H7 (cell line): Measurements from ENCODE around the gene FBXO15. TPM values are rescaled to one million over a fixed set of nuclear protein-coding genes. Genes with fewer than 3 reads are reported as not detected.

Source experiments
- DNase-seq: peaks from one replicate; pipeline ENCODE4 v3.0.0; 2012
- H3K27me3 ChIP-seq: 2 replicates; pipeline ENCODE4 v1.6.0; 2011; ENCODE audit warnings: mild to moderate bottlenecking, low read length; ENCODE audit not compliant: control insufficient read depth, insufficient read depth
- H3K36me3 ChIP-seq: replicated peaks from 2 replicates; pipeline ENCODE4 v1.5.1; 2011; ENCODE audit warnings: low read length; ENCODE audit not compliant: control insufficient read depth, insufficient read depth
- H3K4me3 ChIP-seq: 2 replicates; pipeline ENCODE4 v1.5.1; 2011; ENCODE audit warnings: low read depth, mild to moderate bottlenecking, control low read depth, low read length, moderate library complexity; ENCODE audit not compliant: insufficient read depth
- total RNA-seq: library from RNA; depleted of rRNA; stranded (reverse); fragments of >200 nt; shearing (Covaris generic); gene quantifications from 2 replicates; pipeline ENCODE4 v1.2.3, GENCODE V29; 2014

FBXO15 gene
- total RNA-seq, 1 experiment from 2014 or later: 0.55 TPM

DNA sequence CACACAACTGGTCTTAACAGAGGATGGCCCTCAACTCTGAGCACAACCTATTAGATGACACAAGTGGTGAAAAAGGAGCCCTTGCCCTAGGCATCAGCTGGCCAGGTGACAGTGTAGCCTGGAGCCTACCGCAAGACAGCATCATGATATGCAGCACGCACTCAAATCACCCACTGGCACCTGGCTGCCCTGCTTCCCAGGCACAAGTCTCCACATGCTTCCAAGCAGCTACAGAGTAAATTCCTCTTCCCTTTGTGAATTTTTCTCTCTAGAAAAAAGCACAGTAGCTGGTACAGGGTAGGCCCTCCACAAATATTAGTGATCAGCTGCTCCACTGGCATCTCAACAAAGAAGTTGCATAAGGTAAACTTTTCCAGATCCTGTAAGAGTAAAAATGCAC, 6.0 kb downstream of the FBXO15 start:
- Histone ChIP-seq H3K4me3 (no peak overlapping the region), H3K36me3 (no peaks in the 10 kb centered on the region), H3K27me3 (no peaks in the 10 kb centered on the region)
- no peak for DNase-seq

DNA sequence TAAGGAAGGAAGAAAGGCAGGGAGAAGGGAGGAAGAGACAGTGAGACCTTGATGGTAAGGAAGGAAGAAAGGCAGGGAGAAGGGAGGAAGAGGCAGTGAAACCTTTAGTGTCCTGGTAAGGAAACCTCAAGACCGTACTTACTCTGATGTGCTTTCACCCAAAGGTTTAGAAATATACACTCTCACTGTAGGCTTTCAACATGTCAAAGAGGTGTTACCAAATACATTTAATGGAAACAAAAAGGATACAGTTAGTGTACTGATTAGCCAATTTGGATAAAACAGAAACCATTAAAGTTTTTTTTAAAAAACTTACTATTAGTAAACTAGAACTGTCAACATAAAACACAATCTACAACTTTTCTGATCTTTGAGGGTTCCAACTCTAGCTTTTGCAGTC, 7.1 kb downstream of the FBXO15 start:
- DNase-seq: no peak
- no peaks in the 10 kb centered on the region for H3K27me3 ChIP-seq

DNA sequence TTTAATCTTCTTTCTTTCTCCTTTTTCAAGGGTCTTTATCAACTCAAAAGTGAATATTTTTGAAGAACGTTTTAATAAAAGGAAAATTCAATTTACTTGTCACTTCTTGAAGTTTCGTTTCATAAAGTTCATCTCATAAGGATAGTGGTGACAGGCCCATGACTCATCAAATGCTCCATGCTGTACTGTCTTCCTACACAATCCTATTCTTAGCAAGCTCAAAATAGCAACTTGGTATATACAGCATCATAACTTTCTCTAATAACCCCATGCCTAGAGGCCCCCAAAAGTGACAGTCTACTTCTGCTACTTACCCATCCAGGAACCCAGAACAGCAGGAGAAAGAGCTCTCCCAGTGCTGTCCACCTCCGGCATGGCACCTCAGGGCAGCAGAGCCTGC, 7.7 kb downstream of the FBXO15 start:
- Histone ChIP-seq H3K4me3 (no peak overlapping the region), H3K36me3 (no peaks in the 10 kb centered on the region), H3K27me3 (no peaks in the 10 kb centered on the region)
- DNase-seq: no peak

More for the DNA sequence above, 7.1 kb downstream of the FBXO15 start:
- H3K36me3 ChIP-seq: no peaks in the 10 kb centered on the region
- H3K4me3 ChIP-seq: no peak overlapping the region

DNA sequence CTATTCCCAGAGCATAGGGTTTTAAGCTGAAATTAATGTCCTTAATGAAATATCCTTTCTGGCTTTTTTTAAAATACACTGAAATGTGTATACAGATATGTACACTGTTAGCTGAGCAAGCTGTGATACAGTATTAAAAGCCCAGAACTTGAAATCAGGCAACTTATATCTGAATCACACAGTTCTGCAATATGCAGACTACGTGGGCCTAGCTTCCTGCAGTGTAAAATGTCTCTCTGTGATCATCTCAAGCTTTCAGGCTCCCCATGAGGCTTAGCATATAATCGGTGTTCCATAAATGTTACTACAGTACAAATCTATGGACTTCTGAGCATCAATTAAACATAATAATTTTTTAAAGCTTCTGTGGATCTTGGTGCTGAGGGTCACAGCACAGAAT, 8.2 kb downstream of the FBXO15 start:
- H3K4me3 ChIP-seq: no peak overlapping the region
- H3K27me3 ChIP-seq: no peaks in the 10 kb centered on the region
- no peaks in the 10 kb centered on the region for H3K36me3 ChIP-seq
- no peak for DNase-seq

DNA sequence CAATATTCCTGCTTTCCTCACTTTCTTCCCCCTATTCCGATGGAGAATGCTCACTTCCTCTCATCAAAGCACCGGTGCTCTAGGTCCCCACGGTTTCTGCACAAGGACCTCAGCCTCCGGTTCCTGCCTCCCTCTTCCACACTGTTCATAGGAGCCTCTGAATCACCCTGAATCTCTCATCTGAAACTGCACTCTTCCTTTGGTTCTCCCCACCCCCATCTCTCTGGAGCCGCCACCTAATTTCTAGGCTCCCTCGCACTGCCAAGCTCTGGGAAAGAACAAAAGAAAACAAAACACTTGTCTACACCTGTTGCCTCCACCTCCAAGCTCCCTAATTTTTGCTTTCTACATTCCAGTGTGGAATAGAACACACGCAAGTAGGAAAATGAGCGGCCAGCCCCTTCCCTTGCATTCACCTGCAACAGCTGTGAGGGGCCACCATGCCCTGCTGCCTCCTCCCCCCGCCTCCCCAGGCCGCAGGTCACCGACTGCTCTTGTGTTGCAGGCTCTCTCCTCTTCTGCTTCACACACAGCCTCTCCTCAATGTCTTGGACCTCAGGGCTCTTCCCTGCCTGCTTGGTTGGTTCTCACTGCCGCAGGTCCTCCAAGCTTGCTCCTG, 9.6 kb downstream of the FBXO15 start:
- Histone ChIP-seq H3K27me3 (no peaks in the 10 kb centered on the region), H3K4me3 (no peak overlapping the region), H3K36me3 (no peaks in the 10 kb centered on the region)
- no peak for DNase-seq

DNA sequence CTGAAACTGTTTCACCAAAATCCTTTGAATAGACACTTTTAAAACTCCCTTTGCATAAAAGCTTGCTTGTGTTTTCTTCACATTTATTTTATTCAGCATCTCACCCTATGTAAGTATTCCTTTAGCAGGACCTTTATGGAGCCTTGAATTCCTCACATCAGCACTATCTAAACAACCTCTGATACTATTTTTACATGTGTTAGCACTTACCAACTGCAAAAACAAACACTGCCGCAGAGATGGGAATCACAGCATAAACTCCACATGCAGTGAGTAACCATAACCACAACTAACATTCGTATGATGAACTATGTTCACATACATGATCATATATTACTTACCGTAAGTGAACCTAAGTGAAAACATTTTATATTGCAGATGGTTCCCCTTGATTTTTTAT, 15.4 kb downstream of the FBXO15 start:
- no peak overlapping the region for H3K4me3 ChIP-seq
- H3K27me3 ChIP-seq: no peaks in the 10 kb centered on the region
- no peaks in the 10 kb centered on the region for H3K36me3 ChIP-seq

DNA sequence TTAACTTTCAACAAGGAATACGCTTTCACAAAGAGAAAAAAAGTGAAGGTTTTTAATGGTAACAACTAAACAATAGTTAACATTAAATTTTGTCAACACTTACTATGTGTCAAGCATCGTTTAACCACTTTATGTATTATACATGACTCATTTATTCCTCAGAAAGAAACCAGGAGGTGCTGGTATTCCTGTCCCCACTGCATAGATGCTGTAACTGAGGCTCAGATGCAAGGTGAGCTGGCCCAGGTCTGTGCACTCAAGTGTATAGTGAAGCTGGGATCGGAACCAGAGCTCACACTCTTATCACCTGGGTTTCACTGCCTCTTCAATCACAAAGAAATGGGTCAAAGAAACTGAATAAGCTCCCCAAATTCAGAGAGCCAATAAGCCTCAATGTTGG, 16.5 kb downstream of the FBXO15 start:
- no peak overlapping the region for H3K4me3 ChIP-seq
- no peak for DNase-seq
- H3K27me3 ChIP-seq: no peaks in the 10 kb centered on the region
- no peaks in the 10 kb centered on the region for H3K36me3 ChIP-seq

More for the DNA sequence above, 15.4 kb downstream of the FBXO15 start:
- DNase-seq: no peak

DNA sequence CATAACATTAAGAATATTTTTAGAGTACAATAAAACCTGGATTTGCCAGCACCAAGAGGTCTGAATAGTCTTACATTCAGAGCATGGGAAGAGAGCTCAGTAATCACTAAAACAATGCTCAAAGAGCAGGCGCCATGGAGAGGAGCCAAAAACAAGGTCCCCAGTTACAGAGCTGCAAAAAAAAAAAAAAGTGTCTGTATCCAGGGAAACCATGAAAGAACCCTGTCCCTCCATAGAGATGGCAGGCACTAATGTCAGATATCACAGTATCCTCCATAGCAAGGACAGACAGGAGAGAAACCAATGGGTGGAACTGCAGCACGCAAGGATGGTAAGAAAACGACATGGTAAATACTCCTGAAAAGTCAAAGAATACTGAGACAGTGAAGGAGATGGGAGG, 19.5 kb downstream of the FBXO15 start:
- Histone ChIP-seq H3K36me3 (no peaks in the 10 kb centered on the region), H3K27me3 (no peaks in the 10 kb centered on the region), H3K4me3 (no peak overlapping the region)
- DNase-seq: no peak

DNA sequence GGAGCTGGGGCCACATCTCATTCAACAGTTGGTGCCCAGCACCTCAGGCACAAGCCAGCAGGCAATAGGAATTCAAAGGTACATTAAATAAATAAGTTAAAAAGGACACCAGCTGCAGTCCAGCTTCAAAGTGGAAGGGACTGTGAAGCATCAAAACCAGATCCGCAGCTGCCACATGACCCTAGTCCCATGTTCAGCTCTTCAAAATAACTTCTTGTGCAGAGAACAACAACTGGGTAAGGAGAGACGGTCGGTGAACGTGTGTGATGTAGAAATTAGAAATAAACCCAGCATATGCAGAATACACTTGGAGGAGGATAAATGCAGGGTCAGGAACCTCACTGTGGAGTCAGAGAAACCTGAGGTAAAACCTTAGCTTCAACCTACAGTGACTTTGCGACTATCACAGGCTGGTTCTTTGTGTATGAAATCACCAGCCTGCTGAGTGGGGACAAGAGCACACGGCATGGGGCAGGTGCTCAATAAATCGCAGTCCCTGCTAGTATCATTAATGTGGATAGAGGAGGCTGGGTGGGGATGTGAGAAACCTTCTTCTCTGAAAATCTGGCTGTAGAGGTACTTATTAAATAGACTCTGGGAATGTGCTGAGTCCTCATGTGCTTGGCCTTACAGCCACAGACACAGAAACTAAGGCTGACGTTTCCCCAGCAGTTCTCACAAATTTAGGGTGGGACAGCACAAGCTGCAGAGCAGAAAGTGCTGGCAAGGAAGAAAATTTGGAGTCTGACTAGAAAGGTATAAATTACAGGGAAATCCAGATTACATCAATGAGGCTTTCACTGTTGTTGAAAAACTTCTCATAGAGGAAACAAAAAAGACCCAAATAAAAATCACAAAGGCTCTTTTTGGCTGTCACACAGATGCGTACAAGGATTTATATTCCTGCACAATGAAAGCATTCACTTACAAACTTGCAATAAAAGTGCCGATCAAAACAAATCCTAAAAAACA, 20.7 kb downstream of the FBXO15 start:
- H3K27me3 ChIP-seq: no peaks in the 10 kb centered on the region
- DNase-seq: peak; percentile 27
- no peaks in the 10 kb centered on the region for H3K36me3 ChIP-seq
- H3K4me3 ChIP-seq: no peak overlapping the region

DNA sequence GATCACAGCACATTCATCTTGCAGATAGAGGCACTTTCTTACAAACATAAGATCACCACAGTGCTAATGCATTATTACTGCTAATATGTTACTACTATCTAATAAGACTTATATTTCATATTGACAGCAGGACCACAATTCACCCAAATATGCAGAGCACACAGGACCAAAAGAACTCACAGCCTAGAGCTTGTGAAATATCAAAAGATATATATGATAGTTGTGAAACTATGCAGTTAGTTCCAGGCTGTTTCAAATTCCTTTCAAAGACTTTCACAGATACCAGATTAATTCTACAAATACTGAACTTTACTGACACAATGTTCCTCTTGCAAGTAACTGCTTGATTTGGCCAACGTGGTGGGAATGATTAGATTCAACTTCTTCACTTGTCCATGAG, 23.0 kb downstream of the FBXO15 start:
- no peak for DNase-seq
- Histone ChIP-seq H3K27me3 (no peaks in the 10 kb centered on the region), H3K36me3 (no peaks in the 10 kb centered on the region), H3K4me3 (no peak overlapping the region)

DNA sequence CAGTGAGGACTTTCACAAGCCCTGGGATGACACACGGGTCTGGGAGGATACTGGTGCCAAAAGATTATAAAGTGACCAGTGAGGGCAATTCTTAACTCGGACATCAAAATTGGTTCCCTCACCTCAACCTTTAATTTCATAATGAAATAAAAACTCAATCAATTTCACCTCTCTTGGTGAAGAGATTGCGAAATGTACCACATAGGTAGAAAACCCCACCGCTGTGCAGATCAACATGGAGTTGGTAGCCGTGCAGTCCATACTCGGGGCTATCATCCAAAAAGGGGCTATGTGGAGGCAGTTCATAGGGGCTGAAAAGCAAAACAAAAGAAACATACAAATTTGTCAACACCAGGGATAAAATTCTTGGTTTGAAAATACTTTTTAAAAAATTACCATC, 24.4 kb downstream of the FBXO15 start:
- Histone ChIP-seq H3K4me3 (no peak overlapping the region), H3K36me3 (no peaks in the 10 kb centered on the region), H3K27me3 (no peaks in the 10 kb centered on the region)
- no peak for DNase-seq

DNA sequence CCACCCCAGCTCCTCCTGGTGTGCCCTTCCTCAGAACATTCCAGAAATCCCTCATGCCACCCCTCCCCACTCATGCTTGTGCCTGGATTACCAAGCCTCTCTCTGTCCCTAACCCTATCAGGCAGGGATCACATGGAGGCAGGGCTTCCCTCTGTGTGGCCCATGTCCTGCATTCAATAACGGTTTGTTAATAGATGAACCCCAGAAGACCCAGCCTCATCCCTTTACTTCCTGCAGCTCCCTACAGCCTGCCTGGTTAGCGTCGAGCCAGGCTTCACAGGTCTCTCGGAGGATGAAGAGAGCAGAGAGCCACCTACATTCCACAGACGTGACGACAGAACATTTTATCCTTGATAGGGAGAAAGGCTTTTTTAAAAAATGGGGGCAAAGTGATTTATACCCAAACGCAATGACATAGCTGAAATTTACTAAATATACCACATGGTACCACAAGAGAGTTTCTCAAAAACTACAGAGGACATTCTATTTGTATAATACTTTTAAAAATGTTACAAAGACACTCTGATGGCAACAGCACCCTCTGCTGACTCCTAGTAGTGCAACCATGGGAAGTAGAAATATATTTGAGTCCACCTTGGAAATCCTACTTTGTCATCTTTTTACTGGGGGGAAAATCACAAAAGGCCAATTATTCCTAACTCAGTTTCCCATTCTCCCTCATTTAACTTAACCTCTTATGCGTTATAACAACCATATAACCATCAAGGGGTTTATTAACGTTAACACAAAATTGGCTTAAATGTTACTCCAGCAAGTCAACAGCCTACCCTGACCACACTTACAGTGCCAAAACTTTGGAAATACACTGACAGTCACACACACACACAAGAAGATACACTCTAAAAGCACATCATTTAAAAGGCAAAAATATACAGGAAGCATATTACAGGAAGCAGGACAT, 30.7 kb downstream of the FBXO15 start:
- no peak overlapping the region for H3K4me3 ChIP-seq
- no peaks in the 10 kb centered on the region for H3K27me3 ChIP-seq
- DNase-seq: peak; percentile 40
- H3K36me3 ChIP-seq: no peaks in the 10 kb centered on the region

DNA sequence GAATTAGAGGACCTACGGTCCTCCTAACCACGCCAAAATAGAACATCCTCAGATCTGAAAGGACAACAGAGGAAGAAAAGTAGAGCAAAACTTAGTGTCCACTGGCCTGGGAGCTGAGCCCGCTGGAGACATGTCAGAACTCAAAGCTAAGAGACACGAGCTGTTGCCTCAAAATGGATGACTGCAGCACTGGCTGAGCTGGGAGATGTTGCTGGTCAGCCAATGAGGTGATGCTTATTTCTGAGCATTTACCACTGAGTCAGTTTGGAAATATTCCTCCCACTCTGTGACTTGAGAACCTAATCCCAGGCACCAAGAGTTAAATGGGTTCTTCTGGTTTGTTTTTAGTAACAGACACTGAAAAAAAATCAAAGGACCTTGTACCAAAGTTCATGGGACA, 32.6 kb downstream of the FBXO15 start:
- no peaks in the 10 kb centered on the region for H3K36me3 ChIP-seq
- no peaks in the 10 kb centered on the region for H3K27me3 ChIP-seq
- DNase-seq: no peak
- H3K4me3 ChIP-seq: no peak overlapping the region

DNA sequence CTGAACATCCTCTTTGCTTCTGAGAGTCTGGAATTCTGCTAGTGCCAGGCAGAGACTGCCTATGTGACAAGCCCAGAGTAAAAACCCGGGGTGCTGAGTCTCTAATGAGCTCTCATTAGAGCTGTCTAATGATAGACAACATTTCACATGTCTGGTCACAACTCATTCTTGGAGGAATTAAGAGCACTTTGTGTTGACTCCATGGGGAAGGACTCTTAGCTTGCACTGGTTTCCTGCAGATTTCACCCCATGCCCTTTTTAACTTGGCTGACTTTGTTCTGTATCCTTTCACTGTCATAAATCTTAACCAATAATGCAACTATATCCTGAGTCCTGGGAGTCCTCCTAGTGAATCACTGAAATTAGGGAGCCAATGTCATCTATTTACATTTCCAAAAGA, 33.5 kb downstream of the FBXO15 start:
- Histone ChIP-seq H3K4me3 (no peak overlapping the region), H3K27me3 (no peaks in the 10 kb centered on the region), H3K36me3 (no peaks in the 10 kb centered on the region)
- DNase-seq: no peak
